PC-9 (cell line): ENCODE data around the gene SPATS2. TPM values are rescaled to one million over a fixed set of nuclear protein-coding genes. Genes with fewer than 3 reads are reported as not detected.

ENCODE experiments used
- BruUV-seq: library from RNA; stranded (reverse); fragments of 400-500 nt; replicated peaks from 2 replicates; lab custom pipeline; 2021; lab: Mats Ljungman, UMichigan
- CTCF ChIA-PET: fragments of 300-600 bp; sonication (Branson Sonifier 250); formaldehyde crosslinking; loops from one replicate; lab custom pipeline; 2022; ENCODE audit warnings: antibody characterized with exemption; lab: Charles Lee
- POLR2A ChIA-PET: fragments of 300-600 bp; sonication (Branson Sonifier 250); formaldehyde crosslinking; loops from one replicate; lab custom pipeline; 2022; ENCODE audit warnings: antibody characterized with exemption; ENCODE audit not compliant: unreplicated experiment; lab: Charles Lee
- DNase-seq, 2 experiments: peaks; one replicate each; pipeline versions ENCODE4 v3.0.0 to v3.0.0-alpha.2; 2015 to 2022; ENCODE audit warnings: mixed read lengths in 1 of 2
- H2AFZ ChIP-seq: fragments of 200-600 bp; sonication (generic); 2 replicates; pipeline ENCODE4 v1.8.1; 2017; ENCODE audit warnings: antibody characterized with exemption
- H3F3A ChIP-seq: fragments of 200-600 bp; sonication (generic); 2 replicates; pipeline ENCODE4 v1.8.1; 2017; ENCODE audit warnings: antibody characterized with exemption, mild to moderate bottlenecking, low read depth; ENCODE audit not compliant: insufficient read depth
- H3K27ac ChIP-seq: fragments of 200-600 bp; sonication (generic); 2 replicates; pipeline ENCODE4 v1.6.1; 2016; ENCODE audit warnings: mixed run types
- H3K27me3 ChIP-seq: fragments of 200-600 bp; sonication (generic); 2 replicates; pipeline ENCODE4 v1.6.1; 2016; ENCODE audit warnings: low read depth, mixed run types; ENCODE audit not compliant: insufficient read depth
- H3K36me3 ChIP-seq: fragments of 200-600 bp; sonication (generic); 2 replicates; pipeline ENCODE4 v1.6.1; 2016; ENCODE audit warnings: low read depth, mixed run types
- H3K4me1 ChIP-seq: fragments of 200-600 bp; sonication (generic); replicated peaks from 2 replicates; pipeline ENCODE4 v1.6.1; 2016; ENCODE audit warnings: mixed run types; ENCODE audit not compliant: insufficient read depth
- H3K4me2 ChIP-seq: fragments of 200-600 bp; sonication (generic); 2 replicates; pipeline ENCODE4 v1.6.1; 2017; ENCODE audit warnings: mixed run types
- H3K4me3 ChIP-seq: fragments of 200-600 bp; sonication (generic); 2 replicates; pipeline ENCODE4 v1.6.1; 2016; ENCODE audit warnings: mixed run types
- H3K79me2 ChIP-seq: fragments of 200-600 bp; sonication (generic); 2 replicates; pipeline ENCODE4 v1.6.1; 2017; ENCODE audit warnings: low read depth, mixed run types
- H3K9me2 ChIP-seq: fragments of 200-600 bp; sonication (generic); 2 replicates; pipeline ENCODE4 v1.8.1; 2017; ENCODE audit warnings: mild to moderate bottlenecking; ENCODE audit not compliant: insufficient read depth
- H3K9me3 ChIP-seq: fragments of 200-600 bp; sonication (generic); 2 replicates; pipeline ENCODE4 v1.8.1; 2016; ENCODE audit warnings: low read depth; ENCODE audit not compliant: insufficient read depth
- H4K20me1 ChIP-seq: fragments of 200-600 bp; sonication (generic); 2 replicates; pipeline ENCODE4 v1.8.1; 2017; ENCODE audit not compliant: insufficient read depth
- CTCF ChIP-seq: fragments of 200-600 bp; sonication (generic); conservative IDR thresholded peaks from 2 replicates; pipeline ENCODE4 v1.6.1; 2017; ENCODE audit warnings: mixed run types, antibody characterized with exemption, mild to moderate bottlenecking, moderate library complexity
- EZH2 ChIP-seq: fragments of 200-600 bp; sonication (generic); IDR thresholded peaks from 2 replicates; pipeline ENCODE4 v1.8.0; 2017; ENCODE audit warnings: antibody characterized with exemption, low read depth
- intact Hi-C: fragments of 100-400 bp; cut with micrococcal nuclease; formaldehyde crosslinking; loops from one replicate; pipeline ENCODE4 v1.10.0; 2022; ENCODE audit not compliant: unreplicated experiment
- total RNA-seq: library from RNA; stranded (reverse); gene quantifications from 2 replicates; pipeline ENCODE4 v1.2.3, GENCODE V29; 2021

The SPATS2 gene
- total RNA-seq, 1 experiment from 2014 or later, result 65.1 TPM

GRCh38 chr12:49344486-49345050, 22.7 kb upstream of the SPATS2 start:
- ChIA-PET POLR2A (no interaction called here), CTCF (no interaction called here)
- Histone ChIP-seq H4K20me1 (no peaks in the 10 kb centered on the region), H3K27ac (no peak overlapping the region), H3K9me2 (no peaks in the 10 kb centered on the region), H3K9me3 (no peaks in the 10 kb centered on the region), H3K4me1 (peaks cover 28% of the 10 kb centered on the region), H2AFZ (no peak overlapping the region), H3K36me3 (no peaks in the 10 kb centered on the region), H3K27me3 (peaks cover 45% of the 10 kb centered on the region), H3K79me2 (no peaks in the 10 kb centered on the region), H3K4me3 (peak overlapping the region; percentile 41; the same call in 1 of the 2 replicates), H3F3A (peaks cover 12% of the 10 kb centered on the region; the same call in 1 of the 2 replicates), H3K4me2 (peak overlapping the region; percentile 90)
- TF ChIP-seq EZH2 (no peak), CTCF (no peak)
- BruUV-seq, result no TSS peak
- intact Hi-C loops, result loop anchor here (5.0 kb wide), 2 partner anchors 278 to 282 kb away; partner anchors contain the start of genes KMT2D and PRPF40B
- DNase-seq, result no peak

- Histone ChIP-seq H2AFZ (no peak overlapping the region), H3K4me1 (peaks cover 28% of the 10 kb centered on the region), H3K4me2 (peak overlapping the region; percentile 90), H3K27ac (no peak overlapping the region), H3K9me2 (no peaks in the 10 kb centered on the region), H3K36me3 (no peaks in the 10 kb centered on the region), H3K4me3 (peak overlapping the region; percentile 41; the same call in 1 of the 2 replicates), H3F3A (peaks cover 9% of the 10 kb centered on the region; the same call in 1 of the 2 replicates), H3K27me3 (peaks cover 45% of the 10 kb centered on the region), H3K9me3 (no peaks in the 10 kb centered on the region), H3K79me2 (no peaks in the 10 kb centered on the region), H4K20me1 (no peaks in the 10 kb centered on the region)
- no TSS peak for BruUV-seq
- intact Hi-C loops, result loop anchor here (5.0 kb wide), 1 partner anchor 277 kb away; the partner anchor contains the start of gene PRPF40B
- TF ChIP-seq CTCF (no peak), EZH2 (peak; percentile 99)
- ChIA-PET POLR2A (no interaction called here), CTCF (no interaction called here)
- no peak for DNase-seq
These were observed 22.0 kb upstream of the SPATS2 start for GRCh38 chr12:49345051-49345824.

GRCh38 chr12:49345825-49346658, 21.2 kb upstream of the SPATS2 start:
- Histone ChIP-seq H2AFZ (peak overlapping the region; percentile 71), H3K9me2 (no peaks in the 10 kb centered on the region), H3K27me3 (peaks cover 45% of the 10 kb centered on the region), H3K9me3 (no peaks in the 10 kb centered on the region), H3K27ac (no peak overlapping the region), H3K4me2 (peak overlapping the region; percentile 90), H3K4me1 (peaks cover 28% of the 10 kb centered on the region), H3F3A (peaks cover 4% of the 10 kb centered on the region; the same call in 1 of the 2 replicates), H3K36me3 (no peaks in the 10 kb centered on the region), H3K4me3 (peak overlapping the region; percentile 62), H4K20me1 (no peaks in the 10 kb centered on the region), H3K79me2 (no peaks in the 10 kb centered on the region)
- TF ChIP-seq EZH2 (peak; percentile 99), CTCF (no peak)
- intact Hi-C loops, result loop anchor here (2.0 to 5.0 kb wide), 2 partner anchors 57 to 276 kb away; partner anchors contain the start of gene PRPF40B
- ChIA-PET CTCF (interaction anchor here (0.6 to 2.2 kb wide), 6 partner anchors 11 to 276 kb away, joined by 3 to 16 read pairs (median 6); partner anchors contain the start of gene TROAP), POLR2A (no interaction called here)
- no peak for DNase-seq
- no TSS peak for BruUV-seq
